ENCODE data around the gene PREX1.

DNA sequence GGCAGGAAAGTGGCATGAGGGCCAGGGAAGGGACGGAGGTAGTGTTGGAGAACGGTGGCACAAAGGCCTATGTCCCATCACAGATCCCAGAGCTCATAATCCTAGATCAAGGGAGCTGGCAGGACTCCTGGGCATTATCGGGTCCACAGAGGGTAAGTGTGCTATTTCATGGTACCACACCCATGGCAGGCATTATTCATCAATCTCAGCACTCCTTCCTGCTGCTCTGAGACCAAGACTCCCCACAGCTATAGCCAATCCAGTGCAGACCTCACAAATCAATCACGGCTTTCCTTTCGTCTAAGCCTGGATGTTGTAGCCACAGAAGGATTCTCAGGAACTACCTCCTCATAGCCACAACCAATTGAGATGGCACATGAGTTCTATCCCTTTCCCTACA, 187.9 kb downstream of the PREX1 start:
- TF ChIP-seq EZH2 (IDR thresholded peaks at IDR 0.05; ENCODE audit: low read depth, unreplicated experiment), result no peak
- TF ChIP-seq, protein P1, sequence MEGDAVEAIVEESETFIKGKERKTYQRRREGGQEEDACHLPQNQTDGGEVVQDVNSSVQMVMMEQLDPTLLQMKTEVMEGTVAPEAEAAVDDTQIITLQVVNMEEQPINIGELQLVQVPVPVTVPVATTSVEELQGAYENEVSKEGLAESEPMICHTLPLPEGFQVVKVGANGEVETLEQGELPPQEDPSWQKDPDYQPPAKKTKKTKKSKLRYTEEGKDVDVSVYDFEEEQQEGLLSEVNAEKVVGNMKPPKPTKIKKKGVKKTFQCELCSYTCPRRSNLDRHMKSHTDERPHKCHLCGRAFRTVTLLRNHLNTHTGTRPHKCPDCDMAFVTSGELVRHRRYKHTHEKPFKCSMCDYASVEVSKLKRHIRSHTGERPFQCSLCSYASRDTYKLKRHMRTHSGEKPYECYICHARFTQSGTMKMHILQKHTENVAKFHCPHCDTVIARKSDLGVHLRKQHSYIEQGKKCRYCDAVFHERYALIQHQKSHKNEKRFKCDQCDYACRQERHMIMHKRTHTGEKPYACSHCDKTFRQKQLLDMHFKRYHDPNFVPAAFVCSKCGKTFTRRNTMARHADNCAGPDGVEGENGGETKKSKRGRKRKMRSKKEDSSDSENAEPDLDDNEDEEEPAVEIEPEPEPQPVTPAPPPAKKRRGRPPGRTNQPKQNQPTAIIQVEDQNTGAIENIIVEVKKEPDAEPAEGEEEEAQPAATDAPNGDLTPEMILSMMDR (conservative IDR thresholded peaks at IDR 0.05; ENCODE audit: low read depth in 2 of 2), result no peak
- TF ChIP-seq ZNF462 (CRISPR knock-in tag; IDR thresholded peaks at IDR 0.05), result no peak
- TF ChIP-seq, protein P2, sequence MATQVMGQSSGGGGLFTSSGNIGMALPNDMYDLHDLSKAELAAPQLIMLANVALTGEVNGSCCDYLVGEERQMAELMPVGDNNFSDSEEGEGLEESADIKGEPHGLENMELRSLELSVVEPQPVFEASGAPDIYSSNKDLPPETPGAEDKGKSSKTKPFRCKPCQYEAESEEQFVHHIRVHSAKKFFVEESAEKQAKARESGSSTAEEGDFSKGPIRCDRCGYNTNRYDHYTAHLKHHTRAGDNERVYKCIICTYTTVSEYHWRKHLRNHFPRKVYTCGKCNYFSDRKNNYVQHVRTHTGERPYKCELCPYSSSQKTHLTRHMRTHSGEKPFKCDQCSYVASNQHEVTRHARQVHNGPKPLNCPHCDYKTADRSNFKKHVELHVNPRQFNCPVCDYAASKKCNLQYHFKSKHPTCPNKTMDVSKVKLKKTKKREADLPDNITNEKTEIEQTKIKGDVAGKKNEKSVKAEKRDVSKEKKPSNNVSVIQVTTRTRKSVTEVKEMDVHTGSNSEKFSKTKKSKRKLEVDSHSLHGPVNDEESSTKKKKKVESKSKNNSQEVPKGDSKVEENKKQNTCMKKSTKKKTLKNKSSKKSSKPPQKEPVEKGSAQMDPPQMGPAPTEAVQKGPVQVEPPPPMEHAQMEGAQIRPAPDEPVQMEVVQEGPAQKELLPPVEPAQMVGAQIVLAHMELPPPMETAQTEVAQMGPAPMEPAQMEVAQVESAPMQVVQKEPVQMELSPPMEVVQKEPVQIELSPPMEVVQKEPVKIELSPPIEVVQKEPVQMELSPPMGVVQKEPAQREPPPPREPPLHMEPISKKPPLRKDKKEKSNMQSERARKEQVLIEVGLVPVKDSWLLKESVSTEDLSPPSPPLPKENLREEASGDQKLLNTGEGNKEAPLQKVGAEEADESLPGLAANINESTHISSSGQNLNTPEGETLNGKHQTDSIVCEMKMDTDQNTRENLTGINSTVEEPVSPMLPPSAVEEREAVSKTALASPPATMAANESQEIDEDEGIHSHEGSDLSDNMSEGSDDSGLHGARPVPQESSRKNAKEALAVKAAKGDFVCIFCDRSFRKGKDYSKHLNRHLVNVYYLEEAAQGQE (IDR thresholded peaks at IDR 0.05; ENCODE audit: unreplicated experiment), result no peak
- TF ChIP-seq ZNF114 (CRISPR knock-in tag; IDR thresholded peaks at IDR 0.05), result no peak
